HUES64 (cell line): Measurements from ENCODE around the gene SUMF2.
A peak's percentile ranks its signal among the peaks of the same experiment; 100 is the strongest.
"Not testable (repeated sequence)": the region's sequence is repeated elsewhere in the genome, so short reads cannot be mapped to it uniquely, and the experiment has no call there.

Experiments
- H3K27ac ChIP-seq: 2 replicates; pipeline ENCODE4 v1.7.0; 2013; ENCODE audit warnings: low read depth, low read length, inconsistent platforms
- H3K27me3 ChIP-seq: 2 replicates; pipeline ENCODE4 v1.6.1; 2013; ENCODE audit warnings: mild to moderate bottlenecking, low read length; ENCODE audit not compliant: insufficient read depth
- H3K36me3 ChIP-seq: 2 replicates; pipeline ENCODE4 v1.6.1; 2013; ENCODE audit warnings: mild to moderate bottlenecking, low read length; ENCODE audit not compliant: insufficient read depth
- H3K4me1 ChIP-seq: 2 replicates; pipeline ENCODE4 v1.6.1; 2013; ENCODE audit warnings: mild to moderate bottlenecking, low read length, moderate library complexity; ENCODE audit not compliant: insufficient read depth
- H3K4me3 ChIP-seq: 2 replicates; pipeline ENCODE4 v1.5.1; 2013; ENCODE audit warnings: mild to moderate bottlenecking, low read length, moderate library complexity
- H3K9ac ChIP-seq: 2 replicates; pipeline ENCODE4 v1.6.1; 2013; ENCODE audit warnings: mild to moderate bottlenecking, low read depth, low read length
- H3K9me3 ChIP-seq: 2 replicates; pipeline ENCODE4 v1.6.1; 2013; ENCODE audit warnings: low read depth, low read length; ENCODE audit not compliant: insufficient read depth
- WGBS: fragments of 150-250, 120-280 bp; methylation state at CpG from one replicate; pipeline ENCODE4 v1.1.7; 2013; ENCODE audit warnings: missing lambda C conversion rate; 5-methylcytosine and 5-hydroxymethylcytosine counted together

The SUMF2 gene

GRCh38 chr7:56092388-56092787, 28.3 kb downstream of the SUMF2 start:
- not testable (repeated sequence) for H3K9ac ChIP-seq, H3K9me3 ChIP-seq, H3K4me3 ChIP-seq, H3K27me3 ChIP-seq, H3K4me1 ChIP-seq, H3K36me3 ChIP-seq, H3K27ac ChIP-seq
- 94% methylated on average over 5 of the region's 6 CpGs for WGBS

GRCh38 chr7:56092789-56093531, 28.9 kb downstream of the SUMF2 start, which contains the start of gene PHKG1:
TSS of gene PHKG1 (minus strand) at chr7:56092952. CDS start at chr7:56088941, 4,011 bp downstream.
- H3K9ac ChIP-seq, result no peak within 1 kb of the TSS
- H3K27me3 ChIP-seq, result no peaks in the 10 kb centered on the region
- no peaks in the 10 kb centered on the region for H3K9me3 ChIP-seq
- H3K4me3 ChIP-seq, result no peak within 1 kb of the TSS
- 88% methylated on average over 19 of the region's 19 CpGs for WGBS
- no peaks in the 10 kb centered on the region for H3K4me1 ChIP-seq
- H3K36me3 ChIP-seq, result no peaks in the 10 kb centered on the region
- H3K27ac ChIP-seq, result no peak within 1 kb of the TSS

GRCh38 chr7:56097700-56098099, 33.6 kb downstream of the SUMF2 start:
- no peaks in the 10 kb centered on the region for H3K4me1 ChIP-seq
- no peak overlapping the region for H3K9ac ChIP-seq
- H3K27me3 ChIP-seq, result no peaks in the 10 kb centered on the region
- H3K36me3 ChIP-seq, result peaks cover 28% of the 10 kb centered on the region
- H3K27ac ChIP-seq, result no peak overlapping the region
- no peaks in the 10 kb centered on the region for H3K9me3 ChIP-seq
- WGBS, result 97% methylated on average over 5 of the region's 5 CpGs
- no peak overlapping the region for H3K4me3 ChIP-seq

GRCh38 chr7:56098187-56099008, 34.3 kb downstream of the SUMF2 start:
- not testable (repeated sequence) for H3K27me3 ChIP-seq, H3K4me1 ChIP-seq, H3K9ac ChIP-seq, H3K9me3 ChIP-seq, H3K4me3 ChIP-seq, H3K27ac ChIP-seq
- peaks cover 35% of the 10 kb centered on the region for H3K36me3 ChIP-seq
- 96% methylated on average over 6 of the region's 8 CpGs for WGBS

GRCh38 chr7:56099653-56100052, 35.6 kb downstream of the SUMF2 start:
- H3K9me3 ChIP-seq, result no peaks in the 10 kb centered on the region
- 93% methylated on average over 3 of the region's 3 CpGs for WGBS
- H3K27ac ChIP-seq, result no peak overlapping the region
- no peak overlapping the region for H3K4me3 ChIP-seq
- H3K27me3 ChIP-seq, result no peaks in the 10 kb centered on the region
- H3K36me3 ChIP-seq, result peaks cover 43% of the 10 kb centered on the region
- H3K9ac ChIP-seq, result no peak overlapping the region
- no peaks in the 10 kb centered on the region for H3K4me1 ChIP-seq

GRCh38 chr7:56104138-56104537, 40.1 kb downstream of the SUMF2 start:
- 94% methylated on average over 9 of the region's 9 CpGs for whole genome bisulfite sequencing
- not testable (repeated sequence) for H3K27ac ChIP-seq, H3K4me3 ChIP-seq, H3K4me1 ChIP-seq, H3K27me3 ChIP-seq, H3K9ac ChIP-seq
- Histone ChIP-seq H3K36me3 (peaks cover 43% of the 10 kb centered on the region), H3K9me3 (peaks cover 18% of the 10 kb centered on the region)

- 39% methylated on average over 6 of the region's 6 CpGs for WGBS
- H3K36me3 ChIP-seq, result peaks cover 35% of the 10 kb centered on the region
- no peaks in the 10 kb centered on the region for H3K4me1 ChIP-seq
- H3K27ac ChIP-seq, result 0 out of 2 replicates have a peak overlapping the region, but pooled peaks have one; percentile 86
- H3K9ac ChIP-seq, result peak overlapping the region; percentile 83
- peak overlapping the region; percentile 84 for H3K4me3 ChIP-seq
- H3K27me3 ChIP-seq, result no peaks in the 10 kb centered on the region
- peaks cover 18% of the 10 kb centered on the region for H3K9me3 ChIP-seq
These were observed 41.4 kb downstream of the SUMF2 start for GRCh38 chr7:56105508-56105907.

GRCh38 chr7:56106108-56107073, 42.3 kb downstream of the SUMF2 start, which contains the start of gene CHCHD2:
TSS of gene CHCHD2 (minus strand) at chr7:56106476. CDS start at chr7:56106413, 63 bp downstream.
- Histone ChIP-seq H3K4me3 (peak within 1 kb of the TSS; percentile 84), H3K4me1 (no peaks in the 10 kb centered on the region), H3K27ac (peak within 1 kb of the TSS; percentile 86), H3K9me3 (peaks cover 18% of the 10 kb centered on the region), H3K27me3 (no peaks in the 10 kb centered on the region), H3K9ac (peak within 1 kb of the TSS; percentile 83), H3K36me3 (peaks cover 26% of the 10 kb centered on the region)
- WGBS, result 8% methylated on average over 56 of the region's 57 CpGs

GRCh38 chr7:56107954-56108258, 43.8 kb downstream of the SUMF2 start:
- WGBS, result no CpG with 5 or more reads among the region's 1 CpG
- Histone ChIP-seq H3K27ac (no peak overlapping the region), H3K36me3 (peaks cover 12% of the 10 kb centered on the region), H3K4me3 (no peak overlapping the region), H3K9ac (no peak overlapping the region), H3K27me3 (no peaks in the 10 kb centered on the region), H3K4me1 (no peaks in the 10 kb centered on the region), H3K9me3 (peaks cover 18% of the 10 kb centered on the region)

- H3K4me1 ChIP-seq, result no peaks in the 10 kb centered on the region
- H3K36me3 ChIP-seq, result no peaks in the 10 kb centered on the region
- H3K27me3 ChIP-seq, result no peaks in the 10 kb centered on the region
- H3K9ac ChIP-seq, result no peak overlapping the region
- no peak overlapping the region for H3K27ac ChIP-seq
- 77% methylated on average over 1 of the region's 1 CpG for WGBS
- H3K4me3 ChIP-seq, result no peak overlapping the region
- peaks cover 40% of the 10 kb centered on the region for H3K9me3 ChIP-seq
These were observed 46.5 kb downstream of the SUMF2 start for GRCh38 chr7:56110611-56111010.
